ENCODE data around the gene GSTM3. TPM values are rescaled to one million over a fixed set of nuclear protein-coding genes. Genes with fewer than 3 reads are reported as not detected.
A peak's percentile ranks its signal among the peaks of the same experiment; 100 is the strongest.

GSTM3 gene
- total and polyA plus RNA-seq, 4 donors, result 11.0 to 39.5 (median 22.9) TPM

- DNase-seq (no peak), ATAC-seq (ENCODE audit: insufficient read depth, low FRiP score) (no peak)
- no peaks in the 10 kb centered on the region for H3K36me3 ChIP-seq (ENCODE audit: control insufficient read depth in 4 of 4, insufficient read depth in 4 of 4, low read length in 4 of 4)
- no peaks in the 10 kb centered on the region for H3K27me3 ChIP-seq (ENCODE audit: control insufficient read depth in 3 of 3, insufficient read depth in 3 of 3, low read length in 2 of 3)
- H3K27ac ChIP-seq (ENCODE audit: low read depth in 1 of 2, low read length in 1 of 2), result no peak overlapping the region
- no peak overlapping the region for H3K4me3 ChIP-seq
- 92 to 97% methylated on average over 7 of the region's 7 CpGs for WGBS, 2 donors
- no peak overlapping the region for H3K9ac ChIP-seq (ENCODE audit: insufficient read depth in 1 of 2, low read length in 2 of 2)
- H3K9me3 ChIP-seq (ENCODE audit: control insufficient read depth in 4 of 4, insufficient read depth in 3 of 4, low read length in 3 of 4), result no peaks in the 10 kb centered on the region
- H3K4me1 ChIP-seq (ENCODE audit: control insufficient read depth in 5 of 5, insufficient read depth in 5 of 5, low read length in 5 of 5), result peaks cover 0 to 10% (median 3%) of the 10 kb centered on the region in 5 donors
- no peak for TF ChIP-seq CTCF (IDR thresholded peaks at IDR 0.05; ENCODE audit: control extremely low read depth, extremely low read depth)
These were observed 19.9 kb upstream of the GSTM3 start for GRCh38 chr1:109760581-109761226.

GRCh38 chr1:109759513-109760334 is 18.9 kb upstream of the GSTM3 start:
- DNase-seq, result peak in 1 of 3 donors; percentile 7
- TF ChIP-seq CTCF (IDR thresholded peaks at IDR 0.05; ENCODE audit: control extremely low read depth, extremely low read depth), result no peak
- WGBS, 2 donors, result 68 to 86% methylated on average over 11 of the region's 11 CpGs
- H3K27me3 ChIP-seq (ENCODE audit: control insufficient read depth in 3 of 3, insufficient read depth in 3 of 3, low read length in 2 of 3), result no peaks in the 10 kb centered on the region
- H3K27ac ChIP-seq (ENCODE audit: low read depth in 1 of 2, low read length in 1 of 2), result no peak overlapping the region
- H3K9ac ChIP-seq (ENCODE audit: insufficient read depth in 1 of 2, low read length in 2 of 2), result no peak overlapping the region
- H3K36me3 ChIP-seq (ENCODE audit: control insufficient read depth in 4 of 4, insufficient read depth in 4 of 4, low read length in 4 of 4), result no peaks in the 10 kb centered on the region
- H3K4me3 ChIP-seq, result no peak overlapping the region
- no peak for ATAC-seq (ENCODE audit: insufficient read depth, low FRiP score)
- peaks cover 0 to 10% (median 3%) of the 10 kb centered on the region in 5 donors for H3K4me1 ChIP-seq (ENCODE audit: control insufficient read depth in 5 of 5, insufficient read depth in 5 of 5, low read length in 5 of 5)
- H3K9me3 ChIP-seq (ENCODE audit: control insufficient read depth in 4 of 4, insufficient read depth in 3 of 4, low read length in 3 of 4), result no peaks in the 10 kb centered on the region

GRCh38 chr1:109757936-109758786 is 17.3 kb upstream of the GSTM3 start:
- H3K36me3 ChIP-seq (ENCODE audit: control insufficient read depth in 4 of 4, insufficient read depth in 4 of 4, low read length in 4 of 4), result no peaks in the 10 kb centered on the region
- H3K9me3 ChIP-seq (ENCODE audit: control insufficient read depth in 4 of 4, insufficient read depth in 3 of 4, low read length in 3 of 4), result no peaks in the 10 kb centered on the region
- WGBS, 2 donors, result 94 to 96% methylated on average over 13 of the region's 13 CpGs
- H3K4me3 ChIP-seq, result no peak overlapping the region
- no peaks in the 10 kb centered on the region for H3K27me3 ChIP-seq (ENCODE audit: control insufficient read depth in 3 of 3, insufficient read depth in 3 of 3, low read length in 2 of 3)
- no peak for TF ChIP-seq CTCF (IDR thresholded peaks at IDR 0.05; ENCODE audit: control extremely low read depth, extremely low read depth)
- H3K9ac ChIP-seq (ENCODE audit: insufficient read depth in 1 of 2, low read length in 2 of 2), result no peak overlapping the region
- H3K27ac ChIP-seq (ENCODE audit: low read depth in 1 of 2, low read length in 1 of 2), result no peak overlapping the region
- ATAC-seq (ENCODE audit: insufficient read depth, low FRiP score) (no peak), DNase-seq (peak in 1 of 3 donors; percentile 10)
- H3K4me1 ChIP-seq (ENCODE audit: control insufficient read depth in 5 of 5, insufficient read depth in 5 of 5, low read length in 5 of 5), result peaks cover 0 to 5% (median 0%) of the 10 kb centered on the region in 5 donors

Data from lung (tissue), 12 donors.